Measurements from ENCODE around the gene UBXN2A. TPM values are rescaled to one million over a fixed set of nuclear protein-coding genes. Genes with fewer than 3 reads are reported as not detected.
"Not testable (repeated sequence)": the region's sequence is repeated elsewhere in the genome, so short reads cannot be mapped to it uniquely, and the experiment has no call there.

UBXN2A gene
- total RNA-seq, 1 donor from 2014 or later = 30.3 TPM

- intact Hi-C loops (cut with DNase I) = no loop called here
- ATAC-seq (no peak), DNase-seq (ENCODE audit: low spot score) (no peak)
Observed at GRCh38 chr2:24008672-24009366, 68.6 kb downstream of the UBXN2A start.

GRCh38 chr2:24009367-24009679 is 69.1 kb downstream of the UBXN2A start:
- no peak for DNase-seq (ENCODE audit: low spot score)
- intact Hi-C loops (cut with DNase I) = no loop called here
- ATAC-seq = no peak

- intact Hi-C loops (cut with DNase I) = no loop called here
- no peak for DNase-seq (ENCODE audit: low spot score)
Observed at GRCh38 chr2:24009680-24010476, 69.6 kb downstream of the UBXN2A start, which contains the start of gene MFSD2B. Gene MFSD2B (plus strand): TSS chr2:24010085. CDS start chr2:24010097, 12 bp downstream.

GRCh38 chr2:24010477-24011249 is 70.4 kb downstream of the UBXN2A start:
- ATAC-seq (peak; percentile 39), DNase-seq (ENCODE audit: low spot score) (no peak)
- intact Hi-C loops (cut with DNase I) = no loop called here

More at GRCh38 chr2:24009680-24010476, 69.6 kb downstream of the UBXN2A start, which contains the start of gene MFSD2B:
- peak; percentile 37 for ATAC-seq

- intact Hi-C loops (cut with DNase I) = no loop called here
- no peak for DNase-seq (ENCODE audit: low spot score)
- no peak for ATAC-seq
Observed at GRCh38 chr2:24011250-24012104, 71.2 kb downstream of the UBXN2A start.

GRCh38 chr2:24012521-24013188 is 72.4 kb downstream of the UBXN2A start:
- ATAC-seq (no peak), DNase-seq (ENCODE audit: low spot score) (no peak)
- intact Hi-C loops (cut with DNase I) = no loop called here

GRCh38 chr2:24014902-24015301 is 74.6 kb downstream of the UBXN2A start:
- intact Hi-C loops (cut with DNase I); DNase-seq (ENCODE audit: low spot score); ATAC-seq: not testable (repeated sequence)

GRCh38 chr2:24015562-24016375 is 75.5 kb downstream of the UBXN2A start:
- intact Hi-C loops (cut with DNase I) = no loop called here
- DNase-seq (ENCODE audit: low spot score) (no peak), ATAC-seq (peak; percentile 31)

GRCh38 chr2:24016376-24016761 is 76.1 kb downstream of the UBXN2A start:
- intact Hi-C loops (cut with DNase I) = no loop called here
- ATAC-seq (peak; percentile 9), DNase-seq (ENCODE audit: low spot score) (no peak)

- intact Hi-C loops (cut with DNase I) = no loop called here
- DNase-seq (ENCODE audit: low spot score) (no peak), ATAC-seq (no peak)
Observed at GRCh38 chr2:24016853-24017703, 76.8 kb downstream of the UBXN2A start.

- intact Hi-C loops (cut with DNase I) = no loop called here
- DNase-seq (ENCODE audit: low spot score) (no peak), ATAC-seq (no peak)
Observed at GRCh38 chr2:24017711-24018110, 77.4 kb downstream of the UBXN2A start.

- intact Hi-C loops (cut with DNase I) = no loop called here
- ATAC-seq = no peak
- DNase-seq (ENCODE audit: low spot score) = no peak
Observed at GRCh38 chr2:24018241-24018640, 78.0 kb downstream of the UBXN2A start.

- ATAC-seq = no peak
- DNase-seq (ENCODE audit: low spot score) = no peak
- intact Hi-C loops (cut with DNase I) = no loop called here
Observed at GRCh38 chr2:24019729-24020128, 79.5 kb downstream of the UBXN2A start.

- intact Hi-C loops (cut with DNase I) = no loop called here
- ATAC-seq (no peak), DNase-seq (ENCODE audit: low spot score) (no peak)
Observed at GRCh38 chr2:24020244-24020643, 80.0 kb downstream of the UBXN2A start.

- ATAC-seq = peak; percentile 6
- intact Hi-C loops (cut with DNase I) = no loop called here
Observed at GRCh38 chr2:24021122-24021998, 81.1 kb downstream of the UBXN2A start.

More at GRCh38 chr2:24021122-24021998, 81.1 kb downstream of the UBXN2A start:
- no peak for DNase-seq (ENCODE audit: low spot score)

Data from sciatic nerve (tissue), 2 donors.